RWPE1 (cell line): ENCODE data around the gene STPG4.

Experiments
- CTCF ChIA-PET: fragments of 350-600 bp; sonication (Branson Sonifier 250); formaldehyde crosslinking; extraction: SDS; loops from one replicate; lab custom pipeline; 2021; lab: Yijun Ruan, JAX
- POLR2A ChIA-PET: fragments of 400-600 bp; formaldehyde crosslinking; extraction: SDS; loops from one replicate; lab custom pipeline; 2020; ENCODE audit warnings: antibody characterized with exemption; ENCODE audit not compliant: low non-redundant PET; lab: Yijun Ruan, JAX
- DNase-seq: peaks from one replicate; pipeline ENCODE4 v3.0.0; 2012; ENCODE audit warnings: low spot score
- H3K27ac ChIP-seq: fragments of 450-650 bp; 2 replicates; pipeline ENCODE4 v1.5.1; 2017
- CTCF ChIP-seq: fragments of 450-650 bp; conservative IDR thresholded peaks from 2 replicates; pipeline ENCODE4 v1.5.1; 2017; ENCODE audit warnings: low read depth, mild to moderate bottlenecking

The STPG4 gene

GRCh38 chr2:47177043-47177565 lies 22.0 kb upstream of the STPG4 start:
- no peak; the same call in 1 of the 2 replicates for TF ChIP-seq CTCF
- DNase-seq = no peak
- ChIA-PET POLR2A (interaction anchor here (0.8 kb wide), 1 partner anchor 88 kb away, joined by 3 read pairs; no protein-coding TSS in a partner anchor), CTCF (no interaction called here)
- H3K27ac ChIP-seq = peak overlapping the region; percentile 95

GRCh38 chr2:47174733-47175361 lies 19.7 kb upstream of the STPG4 start:
- ChIA-PET CTCF (interaction anchor here (0.6 to 0.7 kb wide), 3 partner anchors 142 to 166 kb away, joined by 3 to 6 read pairs (median 3); no protein-coding TSS in a partner anchor), POLR2A (no interaction called here)
- peak overlapping the region; percentile 95 for H3K27ac ChIP-seq
- peak; percentile 57 for DNase-seq
- TF ChIP-seq CTCF = no peak

- ChIA-PET CTCF (interaction anchor here (0.6 to 0.7 kb wide), 2 partner anchors 149 to 165 kb away, joined by 3 to 6 read pairs; no protein-coding TSS in a partner anchor), POLR2A (no interaction called here)
- no peak for DNase-seq
- 0 out of 2 replicates have a peak overlapping the region, but pooled peaks have one; percentile 46 for H3K27ac ChIP-seq
- TF ChIP-seq CTCF = no peak
These were observed 19.1 kb upstream of the STPG4 start for GRCh38 chr2:47173986-47174732.

GRCh38 chr2:47172922-47173695 lies 18.0 kb upstream of the STPG4 start:
- POLR2A ChIA-PET = interaction anchor here (0.6 kb wide), 1 partner anchor 131 kb away, joined by 4 read pairs; no protein-coding TSS in a partner anchor
- no peak for DNase-seq
- H3K27ac ChIP-seq = no peak overlapping the region
- TF ChIP-seq CTCF = no peak
- CTCF ChIA-PET = no interaction called here

GRCh38 chr2:47172156-47172921 lies 17.2 kb upstream of the STPG4 start:
- no peak overlapping the region for H3K27ac ChIP-seq
- DNase-seq = no peak
- POLR2A ChIA-PET = no interaction called here
- TF ChIP-seq CTCF = no peak
- CTCF ChIA-PET = interaction anchor here (0.6 kb wide), 1 partner anchor 141 kb away, joined by 3 read pairs; no protein-coding TSS in a partner anchor
